NCI-H2029 (cell line): Measurements from ENCODE around the gene HTT.
A peak's percentile ranks its signal among the peaks of the same experiment; 100 is the strongest.

Experiments used
- DNase-seq: peaks from one replicate; lab custom pipeline; 2025; lab: John Stamatoyannopoulos, UW

The HTT gene

DNA sequence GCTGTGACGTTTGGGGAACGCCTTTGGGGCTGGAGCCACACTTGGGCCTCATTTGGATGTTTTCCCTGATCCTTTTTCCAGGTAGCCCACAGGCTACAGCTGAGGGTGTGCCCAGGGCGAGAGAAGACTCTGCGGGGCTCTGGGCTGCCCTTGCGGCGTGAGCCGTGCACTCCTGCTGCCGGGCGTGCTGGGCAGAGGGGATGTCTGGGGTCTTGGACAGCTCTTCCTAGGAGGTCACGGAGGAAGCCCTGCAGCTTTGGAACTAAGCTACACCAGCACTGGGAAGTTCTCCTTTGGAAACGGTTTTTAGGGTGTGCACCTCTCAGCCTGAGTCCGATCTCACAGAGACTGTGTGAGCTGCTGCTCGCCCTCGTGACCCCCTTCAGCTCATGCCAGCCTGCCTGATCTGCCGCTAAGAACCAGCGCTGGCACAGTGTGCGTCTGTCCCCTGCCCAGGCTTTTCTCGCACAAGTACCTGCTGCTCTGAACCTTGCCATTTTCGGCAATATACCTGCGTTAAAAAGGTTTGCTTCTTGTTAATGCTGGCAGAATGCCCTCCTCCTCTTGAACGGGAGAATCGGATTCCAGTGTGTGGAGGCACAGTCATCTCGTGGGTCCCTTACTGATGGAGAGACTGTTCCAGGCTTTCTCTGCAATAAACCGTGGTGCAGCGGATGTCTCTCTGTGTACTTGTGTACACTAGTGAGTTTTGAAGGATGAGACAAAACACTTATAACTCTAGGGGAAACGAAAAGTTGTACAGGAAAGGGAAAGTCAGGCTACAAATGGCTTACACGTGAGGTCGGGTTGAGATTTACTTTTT is 188.8 kb downstream of the HTT start:
- no peak for DNase-seq

DNA sequence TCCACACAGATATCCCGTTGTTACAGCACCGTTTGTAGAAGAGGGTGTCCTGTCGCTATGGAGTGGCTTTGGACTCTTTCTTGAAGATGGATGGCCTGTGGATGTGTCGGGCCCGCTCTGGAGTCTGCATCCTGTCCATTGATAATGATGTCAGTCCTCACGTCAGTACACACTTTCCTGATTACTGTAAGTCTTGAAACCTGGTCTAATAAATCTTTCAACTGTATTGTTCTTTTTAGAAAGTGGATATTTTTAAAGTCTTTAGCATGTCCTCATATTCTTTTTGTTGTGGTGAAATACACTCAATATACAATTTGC is 189.4 kb downstream of the HTT start:
- DNase-seq = no peak

DNA sequence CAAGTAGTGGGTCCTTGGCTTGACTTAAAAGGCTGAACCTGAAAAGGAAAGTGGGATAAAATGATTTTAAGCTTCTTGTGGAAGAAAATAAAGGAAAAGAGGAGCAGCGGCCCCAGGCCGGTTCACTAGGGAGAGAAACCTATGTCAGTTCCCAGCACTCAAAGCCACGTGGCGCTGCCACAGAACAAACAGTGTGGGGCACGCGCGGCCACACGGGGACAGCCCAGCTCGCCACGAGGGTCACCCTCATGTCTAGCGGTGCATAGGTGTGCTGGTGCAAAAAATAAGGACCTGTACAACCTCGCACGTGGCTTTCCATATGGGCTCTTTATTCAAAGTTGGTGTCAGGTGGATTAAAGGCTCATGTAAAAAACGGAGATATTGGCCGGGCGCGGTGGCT is 191.6 kb downstream of the HTT start:
- DNase-seq = no peak

DNA sequence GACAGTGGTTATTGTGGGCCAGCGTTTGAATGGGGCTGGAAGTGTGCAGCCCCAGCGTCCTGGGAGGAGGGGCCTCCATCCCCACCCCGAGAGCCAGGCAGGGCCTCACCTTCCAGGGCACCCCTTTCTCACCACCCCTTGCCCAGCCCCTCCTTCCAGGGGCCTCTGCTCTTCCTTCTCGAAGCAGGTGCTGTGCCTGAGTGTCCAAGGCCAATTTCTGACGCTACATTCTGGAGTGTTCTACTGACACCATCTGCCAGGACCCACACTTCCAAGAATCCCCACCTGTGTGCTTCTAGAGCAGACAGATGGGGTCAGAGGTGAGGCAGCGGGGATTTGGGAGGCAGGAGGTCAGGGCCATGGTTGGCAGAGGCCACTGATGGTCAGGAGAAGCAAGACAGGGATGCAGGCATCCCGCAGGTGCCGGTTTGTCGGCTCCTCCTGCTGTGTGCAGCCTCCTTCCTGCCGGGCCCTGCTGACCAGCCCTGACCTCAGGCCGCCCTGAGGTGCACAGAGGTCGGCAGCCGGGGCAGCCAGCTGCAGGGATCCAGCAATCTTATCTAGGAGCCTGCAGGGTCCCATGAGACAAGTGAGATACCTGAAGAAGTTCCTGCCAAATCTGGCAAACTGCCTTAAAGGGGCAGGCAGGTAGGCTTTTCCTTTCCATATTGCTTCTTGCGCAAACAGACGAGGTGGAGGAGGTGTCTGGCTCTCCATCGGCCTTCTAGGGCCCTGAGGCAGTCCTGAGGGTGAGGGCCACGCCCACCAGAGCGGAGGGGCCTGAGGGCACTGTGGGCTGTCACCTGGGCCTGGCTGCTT is 193.3 kb downstream of the HTT start:
- peak; percentile 17 for DNase-seq

GRCh38 chr4:3268395-3269104 is 194.1 kb downstream of the HTT start:
- no peak for DNase-seq

GRCh38 chr4:3269105-3269927 is 194.8 kb downstream of the HTT start:
- no peak for DNase-seq

- no peak for DNase-seq
These were observed 195.6 kb downstream of the HTT start for GRCh38 chr4:3269991-3270611.

- no peak for DNase-seq
These were observed 196.7 kb downstream of the HTT start for GRCh38 chr4:3271131-3271530.

- DNase-seq = no peak
These were observed 202.5 kb downstream of the HTT start for GRCh38 chr4:3276986-3277385.

DNA sequence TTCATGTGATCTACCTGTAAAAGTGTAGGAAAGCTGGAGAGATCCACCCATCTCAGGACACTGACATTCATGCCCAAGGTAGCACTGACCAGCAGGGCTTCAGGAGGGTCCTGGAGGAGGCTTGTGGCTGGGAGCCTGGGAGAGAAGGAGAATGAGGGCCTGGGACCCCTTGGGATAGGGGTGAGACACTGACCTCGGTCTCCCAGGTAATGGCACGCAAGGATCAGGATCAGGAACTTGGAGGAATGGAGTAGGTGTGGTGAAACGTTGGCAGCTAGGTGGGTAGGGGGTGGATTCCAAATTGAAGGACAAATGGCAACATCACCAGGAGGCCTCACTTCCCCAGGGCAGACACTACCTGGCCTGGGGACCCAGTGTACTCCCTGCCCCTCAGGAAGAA is 206.0 kb downstream of the HTT start:
- DNase-seq = no peak

DNA sequence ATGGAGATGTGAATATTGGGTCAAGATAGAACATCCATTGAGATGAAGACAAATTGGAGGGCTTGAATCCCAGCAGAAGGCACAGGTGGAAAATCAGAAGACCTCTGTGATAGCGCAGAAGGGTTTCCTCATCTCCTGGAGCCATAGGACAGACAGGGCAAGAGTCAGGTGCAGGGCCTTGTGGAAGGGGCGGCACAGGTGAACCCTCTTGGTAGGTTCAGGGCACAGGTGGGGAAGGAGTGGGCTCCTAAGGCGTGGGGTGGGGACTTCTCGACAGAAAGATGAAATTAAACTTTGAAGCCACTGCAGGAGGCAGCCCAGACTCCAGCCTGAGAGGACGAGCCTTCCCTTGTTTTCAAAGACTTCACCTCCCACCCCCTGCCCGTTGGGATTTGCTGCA is 209.0 kb downstream of the HTT start:
- DNase-seq = no peak

GRCh38 chr4:3283916-3284315 is 209.4 kb downstream of the HTT start:
- DNase-seq = no peak

DNA sequence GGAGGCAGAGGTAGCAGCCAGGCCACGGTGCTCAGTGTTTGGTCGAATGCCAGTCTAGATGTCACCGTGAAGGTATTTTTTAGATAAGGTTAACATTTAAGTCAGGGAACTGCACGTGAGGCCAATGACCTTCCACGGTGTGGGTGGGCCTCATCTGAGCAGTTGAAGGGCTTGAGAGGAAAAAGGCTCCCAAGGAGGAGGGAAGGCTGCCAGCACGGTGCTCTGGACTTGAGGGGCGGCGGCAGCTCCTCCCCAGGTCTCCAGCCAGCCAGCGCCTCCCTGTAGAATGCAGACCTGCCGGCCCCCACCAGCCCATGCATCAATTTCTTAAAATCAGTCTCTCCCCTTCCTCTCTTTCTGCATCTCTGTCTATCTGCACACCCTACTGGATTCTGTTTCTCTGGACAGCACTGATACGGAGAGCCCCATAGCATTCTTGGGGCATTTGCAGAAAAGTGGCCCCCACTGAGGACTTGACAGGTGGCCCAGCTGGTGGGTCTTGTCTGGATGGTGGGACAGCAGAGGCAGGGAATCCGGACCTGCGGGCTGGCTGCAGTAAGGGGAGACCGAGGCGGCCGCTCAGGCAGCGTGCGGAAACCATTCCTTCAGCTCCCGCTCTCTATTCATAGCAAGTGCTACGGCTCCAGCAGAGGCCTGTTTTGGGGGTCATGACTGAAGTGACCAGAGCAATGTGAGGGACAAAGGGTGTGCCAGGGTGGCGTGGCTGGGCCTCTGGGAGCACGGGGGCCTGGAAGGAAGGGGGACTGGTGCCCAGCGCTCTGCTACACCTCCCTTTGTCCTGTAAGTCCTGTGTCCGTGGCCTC is 210.5 kb downstream of the HTT start:
- DNase-seq = no peak

GRCh38 chr4:3285558-3286334 is 211.3 kb downstream of the HTT start:
- DNase-seq = no peak

- DNase-seq = no peak
These were observed 212.1 kb downstream of the HTT start for GRCh38 chr4:3286335-3287175.

DNA sequence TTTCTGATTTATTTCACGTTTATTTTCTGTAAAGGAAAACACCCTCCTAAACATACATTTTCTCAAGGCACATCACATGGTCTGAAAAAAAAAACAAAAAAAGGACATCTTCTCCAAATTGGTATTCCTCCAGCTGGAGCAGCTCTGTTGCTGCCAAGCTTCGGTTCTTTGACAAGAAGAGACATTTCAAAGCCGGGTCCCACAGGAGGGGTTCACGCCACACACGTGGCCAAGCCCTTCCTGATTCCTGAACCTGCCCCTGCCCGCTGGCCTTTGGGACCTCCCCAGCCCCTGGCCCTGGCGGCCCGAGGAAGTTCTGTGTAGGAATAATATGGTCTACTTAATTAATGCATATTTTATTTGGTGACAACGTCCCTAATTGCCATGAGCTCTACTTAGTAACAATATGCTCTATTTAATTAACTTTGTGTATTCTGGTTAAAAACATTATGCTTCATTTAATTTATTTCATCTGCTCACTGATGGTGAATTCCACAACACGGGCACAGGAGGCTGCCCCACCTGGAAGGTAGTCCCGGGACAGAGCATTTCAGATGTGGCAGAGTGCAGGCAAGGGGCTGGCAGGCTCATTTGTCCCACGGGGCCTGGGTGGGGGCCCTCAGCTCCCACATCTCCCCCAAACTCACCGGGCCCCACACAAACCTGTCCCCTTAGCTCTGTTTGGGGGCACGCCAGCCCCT is 212.9 kb downstream of the HTT start:
- DNase-seq = no peak

GRCh38 chr4:3287972-3288570 is 213.6 kb downstream of the HTT start:
- no peak for DNase-seq

GRCh38 chr4:3288571-3289094 is 214.2 kb downstream of the HTT start:
- no peak for DNase-seq
